GM12892 (cell line): ENCODE results near the gene ADGRG6.
"Not testable (repeated sequence)": the region's sequence is repeated elsewhere in the genome, so short reads cannot be mapped to it uniquely, and the experiment has no call there.

Source experiments
- DNase-seq: peaks from one replicate; pipeline ENCODE4 v3.0.0; 2011; ENCODE audit not compliant: insufficient read length
- FAIRE-seq: peaks from 2 replicates; lab custom pipeline; 2011; peaks lifted over from hg19 to GRCh38; lab: Jason Lieb, UNC
- POLR2A ChIP-seq: IDR thresholded peaks from 2 replicates; pipeline ENCODE4 v1.6.1; 2011; ENCODE audit warnings: low read depth, low read length, control low read depth
- POLR2AphosphoS5 ChIP-seq: IDR thresholded peaks from 2 replicates; pipeline ENCODE4 v1.6.1; 2011; ENCODE audit warnings: low read depth, low read length, control low read depth
- TAF1 ChIP-seq: IDR thresholded peaks from 2 replicates; pipeline ENCODE4 v1.6.1; 2011; ENCODE audit warnings: low read depth, mild to moderate bottlenecking, control low read depth, low read length, borderline replicate concordance

ADGRG6 gene

GRCh38 chr6:142452993-142453392, 151.2 kb downstream of the ADGRG6 start:
- DNase-seq (no peak), FAIRE-seq (no peak)
- TF ChIP-seq TAF1 = no peak
- no peak for TF ChIP-seq POLR2A
- no peak for TF ChIP-seq POLR2AphosphoS5

- FAIRE-seq = not testable (repeated sequence)
These were observed 152.4 kb downstream of the ADGRG6 start for GRCh38 chr6:142454196-142454595.

GRCh38 chr6:142454848-142455247, 153.0 kb downstream of the ADGRG6 start:
- FAIRE-seq, DNase-seq: not testable (repeated sequence)

More at GRCh38 chr6:142454196-142454595, 152.4 kb downstream of the ADGRG6 start:
- not testable (repeated sequence) for DNase-seq

GRCh38 chr6:142455957-142456589, 154.3 kb downstream of the ADGRG6 start:
- no peak for TF ChIP-seq POLR2AphosphoS5
- no peak for TF ChIP-seq POLR2A
- TF ChIP-seq TAF1 = no peak
- DNase-seq = no peak
- FAIRE-seq = no peak

GRCh38 chr6:142457638-142458406, 156.0 kb downstream of the ADGRG6 start:
- FAIRE-seq (no peak), DNase-seq (no peak)
- no peak for TF ChIP-seq TAF1

- FAIRE-seq = no peak
- DNase-seq = no peak
- TF ChIP-seq POLR2AphosphoS5 = no peak
- no peak for TF ChIP-seq POLR2A
- no peak for TF ChIP-seq TAF1
These were observed 157.0 kb downstream of the ADGRG6 start for GRCh38 chr6:142458836-142459235.

- FAIRE-seq = no peak
- DNase-seq = no peak
- TF ChIP-seq POLR2A = no peak
These were observed 157.5 kb downstream of the ADGRG6 start for GRCh38 chr6:142459271-142459670.

GRCh38 chr6:142462260-142462659, 160.5 kb downstream of the ADGRG6 start:
- TF ChIP-seq POLR2A (no peak), TAF1 (no peak), POLR2AphosphoS5 (no peak)
- no peak for DNase-seq
- no peak for FAIRE-seq

GRCh38 chr6:142463988-142464387, 162.2 kb downstream of the ADGRG6 start:
- DNase-seq (no peak), FAIRE-seq (no peak)
- no peak for TF ChIP-seq POLR2A
- TF ChIP-seq TAF1 = no peak

GRCh38 chr6:142469220-142469619, 167.4 kb downstream of the ADGRG6 start:
- no peak for DNase-seq
- no peak for FAIRE-seq
- TF ChIP-seq POLR2AphosphoS5 (no peak), POLR2A (no peak), TAF1 (no peak)

- no peak for DNase-seq
- no peak for TF ChIP-seq TAF1
- no peak for TF ChIP-seq POLR2AphosphoS5
- no peak for TF ChIP-seq POLR2A
- FAIRE-seq = no peak
These were observed 168.6 kb downstream of the ADGRG6 start for GRCh38 chr6:142470421-142470820.

- FAIRE-seq = no peak
- DNase-seq = peak; percentile 3
- TF ChIP-seq POLR2A (no peak), TAF1 (no peak), POLR2AphosphoS5 (no peak)
These were observed 172.9 kb downstream of the ADGRG6 start for GRCh38 chr6:142474531-142475289.
